ENCODE results near the gene CDK16.
A peak's percentile ranks its signal among the peaks of the same experiment; 100 is the strongest.

Gene CDK16

DNA sequence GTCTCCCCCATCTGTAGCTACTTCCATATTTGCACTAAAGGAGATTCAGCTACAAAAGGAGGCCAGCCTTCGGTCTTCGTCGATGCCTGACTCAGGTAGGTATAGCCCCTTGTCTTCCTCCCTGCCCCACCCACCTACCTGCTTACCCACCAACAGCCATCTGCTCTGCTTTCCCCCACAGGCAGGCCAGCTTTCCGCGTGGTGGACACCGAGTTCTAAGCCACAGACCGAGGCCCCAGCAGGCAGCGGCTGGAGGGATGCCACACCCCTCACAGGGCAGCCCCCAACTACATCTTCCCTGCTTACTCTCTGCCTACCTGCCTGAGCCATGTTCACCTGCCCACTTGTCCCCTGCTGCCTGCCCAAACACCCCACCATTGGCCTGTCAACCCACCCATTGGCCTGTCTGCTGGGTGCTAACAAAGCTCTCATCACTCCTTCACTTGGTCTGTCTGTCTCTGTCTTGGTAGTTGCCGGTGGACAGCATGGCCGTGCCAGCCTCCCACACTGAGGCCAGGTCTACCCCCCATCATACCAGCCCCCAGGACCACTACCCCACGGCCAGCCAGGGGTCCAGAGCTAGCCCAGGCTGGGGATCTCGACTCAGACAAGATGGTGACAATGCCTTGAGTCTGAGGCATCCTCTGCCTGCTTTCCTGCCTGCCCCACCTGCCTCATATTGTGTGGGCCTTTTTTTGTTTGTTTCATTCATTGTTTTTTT is 10.2 kb downstream of the CDK16 start:
- DNase-seq (ENCODE audit: low read depth), result no peak

- no peak for DNase-seq (ENCODE audit: low read depth)
These were observed 10.9 kb downstream of the CDK16 start for GRCh38 chrX:47229427-47229826.

- no peak for DNase-seq (ENCODE audit: low read depth)
These were observed 11.8 kb downstream of the CDK16 start for GRCh38 chrX:47230136-47230868.

GRCh38 chrX:47231167-47231566 is 12.7 kb downstream of the CDK16 start:
- no peak for DNase-seq (ENCODE audit: low read depth)

GRCh38 chrX:47232197-47232802 is 13.8 kb downstream of the CDK16 start:
- DNase-seq (ENCODE audit: low read depth), result no peak

- DNase-seq (ENCODE audit: low read depth), result no peak
These were observed 14.4 kb downstream of the CDK16 start, which contains the start of gene USP11 for GRCh38 chrX:47232803-47233332. Gene USP11, plus strand, starts transcription at chrX:47233009. Its CDS starts 35 bp downstream, at chrX:47233044.

DNA sequence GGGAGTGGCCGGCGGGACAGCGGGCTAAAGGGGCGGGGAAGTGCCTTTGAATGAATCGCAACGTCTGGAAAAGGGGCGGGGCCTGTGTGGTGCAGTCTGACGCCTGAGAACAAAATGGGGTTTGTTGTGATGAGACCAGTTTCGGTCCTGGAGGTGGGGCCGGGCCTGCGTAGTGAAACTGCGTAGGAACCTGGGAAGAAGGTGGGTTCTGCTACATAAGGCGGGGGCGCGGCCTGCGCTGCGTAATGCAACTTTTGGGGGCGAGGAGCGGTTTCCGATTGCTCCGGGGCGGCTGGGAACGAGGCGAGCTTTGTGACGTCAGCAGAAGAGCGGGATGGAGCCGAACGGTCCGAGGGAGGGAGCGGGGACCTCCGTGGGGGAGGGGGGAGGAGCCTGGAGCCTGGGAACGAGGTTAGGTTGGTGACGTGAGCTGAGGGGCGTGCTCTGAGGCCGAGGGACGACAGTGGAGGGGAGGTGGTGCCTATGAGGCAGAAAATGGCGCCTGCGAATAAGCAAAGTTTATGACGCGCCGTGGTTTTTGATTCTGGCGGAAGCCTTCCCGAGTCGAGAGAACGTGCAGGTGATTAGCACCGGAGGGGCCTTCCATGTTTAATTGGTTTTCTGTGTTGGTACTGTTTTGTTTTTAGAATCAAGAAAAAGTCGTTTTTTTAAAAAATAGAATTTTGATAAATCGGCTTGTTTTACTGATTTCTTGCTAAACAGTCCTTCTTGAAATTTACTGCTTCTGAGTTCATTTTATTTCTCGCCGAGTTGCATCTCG is 15.0 kb downstream of the CDK16 start:
- peak; percentile 85 for DNase-seq (ENCODE audit: low read depth)

DNA sequence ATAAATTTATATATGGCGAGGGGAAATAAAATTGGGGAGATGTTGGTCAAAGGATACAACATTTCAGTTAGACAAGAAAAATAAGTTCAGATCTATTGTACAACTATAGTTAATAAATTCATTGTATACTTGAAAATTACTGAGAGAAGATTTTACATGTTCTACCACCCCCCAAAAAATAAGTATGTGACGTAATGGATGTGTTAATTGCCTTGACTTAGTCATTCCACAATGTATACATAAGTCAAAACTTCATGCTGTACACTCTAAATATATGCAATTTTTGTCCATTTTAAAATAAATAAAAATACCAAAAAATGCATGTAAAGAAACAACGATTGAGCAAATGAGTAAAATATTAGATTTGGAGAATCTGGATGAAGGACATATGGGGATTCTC is 16.1 kb downstream of the CDK16 start:
- no peak for DNase-seq (ENCODE audit: low read depth)

DNA sequence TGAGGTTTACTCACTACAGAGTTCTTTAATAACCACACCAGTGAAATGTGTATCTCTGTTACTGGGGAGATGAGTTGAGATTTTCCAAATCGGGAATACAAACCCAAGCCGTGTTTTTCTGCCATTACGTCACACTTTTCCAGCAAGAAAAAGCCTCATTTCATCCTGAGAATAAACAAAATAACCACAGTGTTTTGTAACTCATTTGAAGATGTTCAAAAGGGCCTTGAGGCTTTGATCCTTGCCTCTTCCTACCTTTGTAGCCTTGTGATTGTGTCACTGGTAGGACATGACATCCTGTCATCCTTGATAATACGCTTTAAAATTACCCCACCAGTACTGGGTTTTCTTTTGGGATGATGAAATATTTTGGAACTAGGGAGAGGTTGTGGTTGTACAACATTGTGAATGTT is 17.2 kb downstream of the CDK16 start:
- DNase-seq (ENCODE audit: low read depth), result no peak

DNA sequence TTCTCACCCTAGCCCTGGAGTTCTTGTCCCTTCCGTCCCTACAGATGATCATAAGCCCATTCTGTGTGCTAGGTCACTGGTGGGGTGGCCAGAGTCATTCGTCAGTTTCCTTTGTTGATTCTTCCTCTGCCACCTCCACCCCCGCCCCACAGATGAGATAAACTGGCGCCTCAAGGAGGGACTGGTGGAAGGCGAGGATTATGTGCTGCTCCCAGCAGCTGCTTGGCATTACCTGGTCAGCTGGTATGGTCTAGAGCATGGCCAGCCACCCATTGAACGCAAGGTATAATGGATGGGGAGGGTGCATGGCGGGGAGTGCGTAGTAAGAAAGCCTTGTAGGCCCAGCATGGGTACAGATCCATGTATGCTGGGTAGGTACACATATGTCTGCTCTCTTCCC is 20.7 kb downstream of the CDK16 start:
- no peak for DNase-seq (ENCODE audit: low read depth)

DNA sequence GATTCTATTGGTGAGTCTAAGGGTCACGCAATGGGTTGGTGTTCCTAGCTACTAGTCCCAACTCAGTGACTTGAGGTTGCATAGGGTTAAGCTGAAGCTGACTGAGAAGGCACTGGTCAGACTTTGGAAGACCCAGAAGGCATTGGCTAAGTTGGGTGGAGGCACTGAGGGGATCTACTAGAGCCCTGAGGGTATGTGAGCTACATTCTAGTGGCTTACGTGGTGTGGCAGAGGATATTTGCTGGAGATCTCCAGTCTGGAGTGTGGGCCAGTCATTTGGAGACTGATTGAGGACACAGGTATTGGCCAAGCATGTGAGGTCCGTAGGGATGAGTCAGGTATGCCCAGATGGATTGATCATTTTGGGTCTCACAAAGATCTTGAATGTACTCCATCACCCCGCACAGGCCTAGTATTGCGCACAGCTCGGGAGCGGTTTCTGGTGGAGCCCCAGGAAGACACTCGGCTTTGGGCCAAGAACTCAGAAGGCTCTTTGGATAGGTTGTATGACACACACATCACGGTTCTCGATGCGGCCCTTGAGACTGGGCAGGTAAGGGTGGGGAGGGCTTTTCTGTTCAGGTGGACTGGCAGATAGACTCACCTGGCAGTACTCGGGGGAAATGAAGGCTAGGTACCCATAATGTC is 21.5 kb downstream of the CDK16 start:
- no peak for DNase-seq (ENCODE audit: low read depth)

- no peak for DNase-seq (ENCODE audit: low read depth)
These were observed 22.1 kb downstream of the CDK16 start for GRCh38 chrX:47240619-47241018.

DNA sequence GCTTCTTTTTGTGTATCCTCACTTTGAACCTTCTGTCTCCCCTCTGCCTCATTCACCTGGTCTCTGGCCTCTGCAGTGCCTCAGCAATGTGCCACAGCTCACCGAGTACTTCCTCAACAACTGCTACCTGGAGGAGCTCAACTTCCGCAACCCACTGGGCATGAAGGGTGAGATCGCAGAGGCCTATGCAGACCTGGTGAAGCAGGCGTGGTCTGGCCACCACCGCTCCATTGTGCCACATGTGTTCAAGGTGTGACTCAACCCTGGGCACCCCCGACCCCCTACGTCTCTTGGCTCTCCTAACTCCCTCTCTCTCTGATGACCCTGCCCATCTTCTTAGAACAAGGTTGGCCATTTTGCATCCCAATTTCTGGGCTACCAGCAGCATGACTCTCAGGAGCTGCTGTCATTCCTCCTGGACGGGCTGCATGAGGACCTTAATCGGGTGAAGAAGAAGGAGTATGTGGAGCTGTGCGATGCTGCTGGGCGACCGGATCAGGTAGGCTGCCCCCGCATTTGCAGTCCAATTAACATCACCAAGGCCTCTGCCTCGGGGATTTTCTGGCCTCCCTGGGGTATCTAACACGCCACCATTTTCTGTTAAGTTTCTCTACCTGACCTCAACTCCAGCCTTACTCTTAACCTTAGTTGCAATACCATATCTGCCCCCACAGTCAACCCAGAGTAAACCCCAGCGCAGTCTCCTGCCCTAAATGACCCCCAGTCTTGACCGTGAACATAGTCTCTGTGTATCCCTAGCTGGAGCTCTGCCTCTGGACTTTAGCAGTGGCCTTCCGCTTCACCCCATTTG is 22.9 kb downstream of the CDK16 start:
- no peak for DNase-seq (ENCODE audit: low read depth)

GRCh38 chrX:47242321-47242720 is 23.8 kb downstream of the CDK16 start:
- no peak for DNase-seq (ENCODE audit: low read depth)

DNA sequence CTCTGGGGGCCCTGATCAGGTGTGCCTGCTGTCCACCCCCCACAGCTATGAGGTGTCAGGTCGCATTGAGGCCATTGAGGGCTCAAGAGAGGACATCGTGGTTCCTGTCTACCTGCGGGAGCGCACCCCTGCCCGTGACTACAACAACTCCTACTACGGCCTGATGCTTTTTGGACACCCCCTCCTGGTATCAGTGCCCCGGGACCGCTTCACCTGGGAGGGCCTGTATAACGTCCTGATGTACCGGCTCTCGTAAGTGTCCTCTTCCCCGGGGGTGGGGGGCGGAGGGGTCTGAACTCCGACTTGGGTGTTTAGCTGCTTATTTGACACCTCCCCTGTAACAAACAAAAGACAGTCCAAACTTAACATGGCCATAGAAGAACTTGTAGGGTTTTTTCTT is 24.9 kb downstream of the CDK16 start:
- no peak for DNase-seq (ENCODE audit: low read depth)

DNA sequence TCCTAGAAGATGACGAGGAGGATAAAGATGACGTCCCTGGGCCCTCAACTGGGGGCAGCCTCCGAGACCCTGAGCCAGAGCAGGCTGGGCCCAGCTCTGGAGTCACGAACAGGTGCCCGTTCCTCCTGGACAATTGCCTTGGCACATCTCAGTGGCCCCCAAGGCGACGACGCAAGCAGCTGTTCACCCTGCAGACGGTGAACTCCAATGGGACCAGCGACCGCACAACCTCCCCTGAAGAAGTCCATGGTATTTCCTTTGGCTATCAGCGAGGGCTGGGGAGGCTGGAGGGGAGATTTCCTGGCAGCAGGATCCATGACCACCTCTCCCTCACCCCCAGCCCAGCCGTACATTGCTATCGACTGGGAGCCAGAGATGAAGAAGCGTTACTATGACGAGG is 26.2 kb downstream of the CDK16 start:
- no peak for DNase-seq (ENCODE audit: low read depth)

GRCh38 chrX:47245156-47245555 is 26.7 kb downstream of the CDK16 start:
- no peak for DNase-seq (ENCODE audit: low read depth)

GRCh38 chrX:47247206-47247998 is 28.9 kb downstream of the CDK16 start:
- no peak for DNase-seq (ENCODE audit: low read depth)

DNA sequence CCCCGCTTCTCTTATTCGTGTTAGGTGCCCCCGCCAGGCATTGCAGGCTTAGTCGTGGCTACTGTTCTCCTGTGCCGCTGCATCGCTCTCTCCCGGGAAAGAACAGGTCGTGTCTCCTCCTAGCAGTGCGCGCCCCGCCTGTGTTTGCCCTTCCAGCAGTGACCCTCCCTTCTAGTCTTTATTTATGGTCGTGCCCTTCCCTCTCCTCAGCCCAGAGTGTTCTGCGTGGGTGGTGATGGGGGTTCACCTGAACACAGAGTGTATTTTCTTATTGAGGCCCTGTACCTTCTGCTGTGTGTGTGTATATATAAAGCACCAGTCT is 29.5 kb downstream of the CDK16 start:
- DNase-seq (ENCODE audit: low read depth), result no peak

DNA sequence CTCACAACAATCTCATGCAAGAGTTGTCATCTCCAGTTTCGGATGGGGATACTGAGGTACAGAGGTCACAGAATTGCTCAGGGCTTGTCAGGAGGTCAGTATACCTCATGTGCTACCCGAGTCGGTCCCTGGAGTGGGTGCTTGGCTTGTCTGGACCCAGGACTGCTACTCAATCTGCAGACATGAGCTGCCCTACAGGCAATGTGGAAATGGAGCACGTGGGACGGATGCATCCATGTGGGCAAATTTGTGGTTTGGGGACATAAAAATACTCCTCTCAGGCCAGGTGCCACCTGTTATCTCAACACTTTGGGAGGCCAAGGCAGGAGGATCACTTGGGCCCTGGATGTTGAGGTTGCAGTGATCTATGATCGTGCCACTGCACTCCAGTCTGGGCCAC is 30.1 kb downstream of the CDK16 start:
- no peak for DNase-seq (ENCODE audit: low read depth)

Data from HS-5 (cell line).